K562 (cell line): ENCODE data around the gene MAST1. TPM values are rescaled to one million over a fixed set of nuclear protein-coding genes. Genes with fewer than 3 reads are reported as not detected.

Experiments
- BRD9 ChIP-seq: fragments of 450-650 bp; IDR thresholded peaks from 2 replicates; pipeline ENCODE4 v1.6.1; 2018; ENCODE audit warnings: low read depth; ENCODE audit not compliant: partially characterized antibody
- DMBX1 ChIP-seq: fragments of 250-450 bp; sonication (Bioruptor Pico); IDR thresholded peaks from 2 replicates; pipeline ENCODE4 v1.8.0; 2022; ENCODE audit warnings: inconsistent platforms, mild to moderate bottlenecking, moderate library complexity, borderline replicate concordance
- EP400 ChIP-seq: fragments of 450-650 bp; IDR thresholded peaks from 2 replicates; pipeline ENCODE4 v1.6.1; 2017; ENCODE audit warnings: antibody characterized with exemption, mild to moderate bottlenecking, moderate library complexity
- ESRRA ChIP-seq: fragments of 450-650 bp; IDR thresholded peaks from 2 replicates; pipeline ENCODE4 v1.6.1; 2014; ENCODE audit warnings: low read depth, mild to moderate bottlenecking, moderate library complexity, borderline replicate concordance
- FOS ChIP-seq: IDR thresholded peaks from 3 replicates; pipeline ENCODE4 v1.6.1; 2011; ENCODE audit not compliant: insufficient read length; ENCODE audit errors: extremely low read depth
- FOXA1 ChIP-seq: fragments of 450-650 bp; IDR thresholded peaks from 2 replicates; pipeline ENCODE4 v1.6.1; 2016; ENCODE audit warnings: mild to moderate bottlenecking, borderline replicate concordance
- HDAC2 ChIP-seq: fragments of 450-650 bp; IDR thresholded peaks from 2 replicates; pipeline ENCODE4 v1.6.1; 2016; ENCODE audit warnings: mild to moderate bottlenecking
- HMG20B ChIP-seq: fragments of 250-450 bp; sonication (Bioruptor Pico); IDR thresholded peaks from 2 replicates; pipeline ENCODE4 v1.5.0; 2021; ENCODE audit warnings: mild to moderate bottlenecking
- HNRNPUL1 ChIP-seq: fragments of 200-400 bp; formaldehyde crosslinking; IDR thresholded peaks from 2 replicates; pipeline ENCODE4 v1.6.1; 2017; ENCODE audit warnings: low read length
- MAFG ChIP-seq: fragments of 450-650 bp; conservative IDR thresholded peaks from 2 replicates; pipeline ENCODE4 v1.6.1; 2016; ENCODE audit warnings: missing genetic modification characterization, missing compliant biosample characterization
- NCOA1 ChIP-seq: fragments of 450-650 bp; IDR thresholded peaks from 2 replicates; pipeline ENCODE4 v1.6.1; 2016; ENCODE audit warnings: low read depth
- PBX2 ChIP-seq, 2 experiments: IDR thresholded peaks in 1 of 2; conservative IDR thresholded peaks in 1 of 2; 2 replicates each; pipeline ENCODE4 v1.6.1; 2016; ENCODE audit warnings: low read depth in 2 of 2, mild to moderate bottlenecking in 1 of 2, missing compliant biosample characterization in 1 of 2, missing genetic modification characterization in 1 of 2, moderate library complexity in 1 of 2
- PHTF2 ChIP-seq: fragments of 250-450 bp; sonication (Bioruptor Pico); IDR thresholded peaks from 2 replicates; pipeline ENCODE4 v1.5.0; 2021; ENCODE audit warnings: mild to moderate bottlenecking
- RBM14 ChIP-seq: fragments of 200-400 bp; formaldehyde crosslinking; IDR thresholded peaks from 2 replicates; pipeline ENCODE4 v1.6.1; 2018; ENCODE audit warnings: low read depth, mild to moderate bottlenecking, low read length, moderate library complexity, borderline replicate concordance; ENCODE audit not compliant: insufficient read depth
- RBM25 ChIP-seq: fragments of 200-400 bp; formaldehyde crosslinking; IDR thresholded peaks from 2 replicates; pipeline ENCODE4 v1.6.1; 2018; ENCODE audit warnings: low read length, low read depth, moderate library complexity; ENCODE audit not compliant: severe bottlenecking
- SAFB2 ChIP-seq: fragments of 200-400 bp; formaldehyde crosslinking; IDR thresholded peaks from 2 replicates; pipeline ENCODE4 v1.6.1; 2018; ENCODE audit warnings: borderline replicate concordance, low read length, low read depth, moderate library complexity; ENCODE audit not compliant: severe bottlenecking
- SP1 ChIP-seq: sonication (generic); formaldehyde crosslinking; IDR thresholded peaks from 2 replicates; pipeline ENCODE4 v1.8.1; 2022; ENCODE audit warnings: mild to moderate bottlenecking, missing genetic modification reagents
- SP2 ChIP-seq: IDR thresholded peaks from 2 replicates; pipeline ENCODE4 v1.6.1; 2011; ENCODE audit warnings: mild to moderate bottlenecking, low read depth, low read length, moderate library complexity; ENCODE audit not compliant: poor library complexity, severe bottlenecking; ENCODE audit errors: extremely low read depth
- TSC22D4 ChIP-seq: fragments of 450-650 bp; IDR thresholded peaks from 2 replicates; pipeline ENCODE4 v1.6.1; 2016; ENCODE audit warnings: missing genetic modification characterization, missing biosample characterization, control low read depth
- XRCC4 ChIP-seq: IDR thresholded peaks from one replicate; pipeline ENCODE4 v1.6.1; 2011; ENCODE audit not compliant: insufficient read depth, insufficient read length; ENCODE audit errors: extremely low read depth
- ZFP1 ChIP-seq: fragments of 450-650 bp; formaldehyde crosslinking; IDR thresholded peaks from 2 replicates; pipeline ENCODE4 v1.4.0; 2020; ENCODE audit warnings: mild to moderate bottlenecking, mixed read lengths
- ZNF143 ChIP-seq: sonication (generic); formaldehyde crosslinking; IDR thresholded peaks from 2 replicates; pipeline ENCODE4 v1.9.0; 2022; ENCODE audit warnings: mild to moderate bottlenecking, missing genetic modification reagents
- ZNF431 ChIP-seq: sonication (generic); formaldehyde crosslinking; IDR thresholded peaks from 2 replicates; pipeline ENCODE4 v1.8.0; 2022; ENCODE audit warnings: mild to moderate bottlenecking, missing genetic modification reagents
- polyA plus RNA-seq, 8 experiments: library from polyadenylated mRNA; depleted of rRNA in 4 of 8; stranded (reverse) in 5 of 8; unstranded in 3 of 8; fragments of >200 nt; fragmentation: Nextera tagmentation in 2 of 8; fragmentation: Illumina TruSeq in 1 of 8; extraction: Ambion mirVana in 2 of 8; extraction: Trizol in 1 of 8; gene quantifications; 2 replicates each; pipeline versions ENCODE4 v1.2.1 to v1.2.3, GENCODE V29; 2011 to 2014; ENCODE audit warnings: inconsistent platforms in 1 of 8, missing spikeins in 1 of 8
- total RNA-seq, 7 experiments: library from RNA; depleted of rRNA in 6 of 7; stranded (reverse); fragments of >200 nt in 6 of 7; fragmentation: Illumina TruSeq in 2 of 7; extraction: Trizol in 2 of 7; gene quantifications; 2 replicates each; pipeline versions ENCODE4 v1.2.1 to v1.2.3, GENCODE V29; 2011 to 2021; ENCODE audit warnings: low replicate concordance in 1 of 7
- TF ChIP-seq, protein P1 (sequence below): fragments of 450-650 bp; formaldehyde crosslinking; IDR thresholded peaks from 2 replicates; pipeline ENCODE4 v1.4.0; 2022; ENCODE audit warnings: missing genetic modification characterization

Gene MAST1
- total and polyA plus RNA-seq, 9 of the 15 experiments (the other 6 are each of a cell fraction or from before 2014, with no cell fraction given) = 0.48 to 10.3 (median 3.9) TPM

DNA sequence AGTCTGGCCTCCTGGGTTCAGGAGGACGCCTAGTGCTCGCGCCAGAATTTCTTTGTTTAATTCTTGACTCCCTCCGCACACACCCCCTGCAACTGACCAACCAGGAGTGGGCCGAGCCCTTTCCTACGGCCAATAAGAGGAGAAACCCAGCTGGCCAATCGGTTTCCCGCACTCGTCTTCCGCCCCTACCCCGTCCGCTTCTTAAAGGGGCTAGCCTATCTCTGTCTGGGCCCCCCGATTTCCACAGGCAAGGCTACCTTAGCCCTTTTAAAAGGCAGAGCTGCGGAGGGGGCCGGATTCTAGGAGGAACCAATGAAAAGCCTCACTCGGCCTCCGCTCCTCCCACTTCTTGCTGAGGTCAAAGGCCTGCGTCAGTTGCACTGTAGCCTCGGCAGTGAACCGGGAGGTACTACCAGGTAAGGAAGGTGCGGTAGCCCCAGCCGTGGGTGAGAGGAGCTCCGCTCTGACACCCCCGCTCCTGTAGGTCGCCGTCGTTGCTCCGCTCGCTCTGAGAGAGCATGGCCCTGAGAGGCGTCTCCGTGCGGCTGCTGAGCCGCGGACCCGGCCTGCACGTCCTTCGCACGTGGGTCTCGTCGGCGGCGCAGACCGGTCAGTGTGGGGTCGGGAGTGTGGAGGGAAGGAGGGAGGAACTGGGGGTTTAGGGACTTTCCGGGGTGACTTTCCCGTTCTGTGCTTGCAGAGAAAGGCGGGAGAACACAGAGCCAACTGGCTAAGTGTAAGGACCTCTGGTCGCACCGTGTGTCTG, 52.7 kb downstream of the MAST1 start, which contains the start of gene GCDH (continued):
- TF ChIP-seq SP2 (peak; percentile 23), TSC22D4 (no peak), EP400 (peak; percentile 79; the same call in 1 of the 2 replicates), ESRRA (no peak; the same call in 1 of the 2 replicates), NCOA1 (no peak), RBM25 (no peak), BRD9 (no peak), PHTF2 (CRISPR knock-in tag) (no peak), ZNF143 (CRISPR knock-in tag) (peak; percentile 46; the same call in 1 of the 2 replicates), DMBX1 (CRISPR knock-in tag) (no peak), HDAC2 (peak; percentile 97), FOS (peak; percentile 75), SAFB2 (no peak), SP1 (CRISPR knock-in tag) (peak; percentile 98), ZFP1 (CRISPR knock-in tag) (no peak), HMG20B (CRISPR knock-in tag) (no peak), HNRNPUL1 (no peak), PBX2 (CRISPR knock-in tag; IDR thresholded peaks at IDR 0.05; ENCODE audit: low read depth) (no peak), PBX2 (tag; conservative IDR thresholded peaks at IDR 0.05; ENCODE audit: low read depth) (no peak), ZNF431 (CRISPR knock-in tag) (peak; percentile 70; the same call in 1 of the 2 replicates), XRCC4 (no peak), MAFG (tag) (no peak), RBM14 (no peak), FOXA1 (no peak)
- TF ChIP-seq, protein P1, sequence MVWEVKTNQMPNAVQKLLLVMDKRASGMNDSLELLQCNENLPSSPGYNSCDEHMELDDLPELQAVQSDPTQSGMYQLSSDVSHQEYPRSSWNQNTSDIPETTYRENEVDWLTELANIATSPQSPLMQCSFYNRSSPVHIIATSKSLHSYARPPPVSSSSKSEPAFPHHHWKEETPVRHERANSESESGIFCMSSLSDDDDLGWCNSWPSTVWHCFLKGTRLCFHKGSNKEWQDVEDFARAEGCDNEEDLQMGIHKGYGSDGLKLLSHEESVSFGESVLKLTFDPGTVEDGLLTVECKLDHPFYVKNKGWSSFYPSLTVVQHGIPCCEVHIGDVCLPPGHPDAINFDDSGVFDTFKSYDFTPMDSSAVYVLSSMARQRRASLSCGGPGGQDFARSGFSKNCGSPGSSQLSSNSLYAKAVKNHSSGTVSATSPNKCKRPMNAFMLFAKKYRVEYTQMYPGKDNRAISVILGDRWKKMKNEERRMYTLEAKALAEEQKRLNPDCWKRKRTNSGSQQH (CRISPR knock-in tag) = no peak
